HG02623 (cell line): Measurements from ENCODE around the gene NFATC1.

Experiments used
- ATAC-seq: cut with Tn5 transposase; IDR thresholded peaks from one replicate; pipeline ENCODE4 v1.9.1; 2021; ENCODE audit warnings: moderate library complexity; ENCODE audit not compliant: unreplicated experiment

Gene NFATC1

DNA sequence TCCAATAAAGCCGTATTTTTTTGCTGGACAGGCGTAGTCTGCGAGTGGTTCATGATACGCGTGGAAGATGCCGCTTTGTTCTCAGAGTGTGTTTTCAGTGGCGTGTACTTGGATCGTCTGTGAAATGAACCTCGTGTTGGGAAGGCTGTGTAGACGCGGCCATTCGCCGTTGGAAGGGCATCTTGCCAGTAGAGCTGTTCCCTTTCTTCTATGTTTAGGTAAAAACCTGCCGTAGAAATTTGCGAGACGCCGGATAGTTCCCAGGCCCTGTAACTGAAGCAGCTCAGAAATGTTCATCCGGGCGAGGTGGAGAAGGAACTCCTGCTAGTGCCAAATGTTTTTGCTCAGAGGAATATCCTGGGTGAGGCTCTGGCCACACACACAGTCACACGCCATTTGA lies 133.6 kb downstream of the NFATC1 start:
- ATAC-seq: no peak

DNA sequence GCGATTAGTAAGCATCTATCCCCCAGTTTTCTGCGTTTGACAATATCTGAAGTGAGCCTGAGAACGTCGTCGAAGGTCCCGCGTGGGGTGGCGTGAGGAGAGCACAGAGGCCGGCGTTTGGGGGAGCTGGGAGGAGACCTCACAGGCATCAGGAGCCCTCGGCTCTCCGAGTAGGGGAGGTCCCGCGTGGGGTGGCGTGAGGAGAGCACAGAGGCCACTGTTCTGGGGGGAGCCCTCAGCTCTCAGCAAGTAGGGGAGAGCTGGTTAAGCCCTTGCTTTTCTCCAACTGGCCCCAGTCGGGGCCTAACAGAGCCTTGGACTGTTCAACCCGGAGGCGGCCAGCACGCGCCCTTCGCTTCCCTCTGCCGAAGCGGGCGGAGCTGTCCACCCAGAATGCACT lies 134.3 kb downstream of the NFATC1 start:
- no peak for ATAC-seq

- no peak for ATAC-seq
Observed at GRCh38 chr18:79530821-79531220, 135.1 kb downstream of the NFATC1 start.

GRCh38 chr18:79531386-79531785 lies 135.7 kb downstream of the NFATC1 start:
- no peak for ATAC-seq

GRCh38 chr18:79531926-79532312 lies 136.2 kb downstream of the NFATC1 start:
- no peak for ATAC-seq

DNA sequence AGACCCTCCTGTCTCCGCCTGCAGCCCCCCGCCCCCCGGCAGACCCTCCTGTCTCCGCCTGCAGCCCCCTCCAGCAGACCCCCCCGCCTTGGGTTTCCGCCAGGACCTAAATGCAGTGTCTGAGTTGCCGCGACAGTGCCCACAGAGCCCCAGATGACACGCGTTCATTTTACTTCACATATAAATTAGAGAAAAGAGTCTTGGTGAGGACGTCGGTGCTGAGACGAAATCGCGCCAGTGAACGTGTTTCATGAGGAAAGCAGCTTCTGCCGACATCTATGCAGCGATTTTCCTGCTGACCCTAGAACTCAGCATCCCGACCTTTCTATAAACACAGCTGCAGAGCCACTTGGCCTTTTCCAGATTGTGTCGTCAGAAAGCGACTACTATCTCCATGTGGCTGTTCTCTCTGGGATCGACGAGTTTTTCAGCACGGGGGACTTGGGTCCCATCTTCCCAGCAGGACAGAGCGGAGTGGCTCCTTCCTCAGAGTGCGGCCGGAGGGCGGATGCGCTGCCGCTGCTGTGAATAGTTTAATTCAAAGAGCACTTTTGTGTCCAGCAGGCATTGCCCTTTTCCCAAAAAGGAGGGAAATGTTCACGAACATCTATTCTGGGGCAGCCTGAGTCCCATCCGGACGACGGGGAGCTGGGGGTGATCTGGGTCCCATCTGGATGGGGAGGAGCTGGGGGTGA lies 136.7 kb downstream of the NFATC1 start:
- no peak for ATAC-seq

DNA sequence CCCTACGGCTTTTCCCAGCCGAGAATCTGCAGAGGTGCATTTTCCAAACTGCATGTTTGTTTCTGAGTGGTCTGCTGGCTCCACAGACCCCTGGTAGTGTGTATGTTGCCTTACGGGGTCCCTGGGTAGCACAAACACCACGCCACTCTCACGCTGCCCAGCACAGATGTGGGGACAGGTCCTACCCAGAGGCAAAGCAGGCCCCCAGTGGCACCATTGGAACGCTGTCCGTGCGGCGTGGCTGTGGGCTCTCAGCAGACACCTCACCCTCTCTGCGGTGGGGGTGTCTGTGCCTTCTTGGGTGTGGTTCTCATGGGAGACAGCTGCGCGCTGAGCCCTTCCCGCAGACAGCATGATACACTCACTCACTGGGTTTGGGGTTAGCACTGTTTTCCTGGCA lies 137.4 kb downstream of the NFATC1 start:
- ATAC-seq: no peak

GRCh38 chr18:79533591-79533990 lies 137.9 kb downstream of the NFATC1 start:
- no peak for ATAC-seq

DNA sequence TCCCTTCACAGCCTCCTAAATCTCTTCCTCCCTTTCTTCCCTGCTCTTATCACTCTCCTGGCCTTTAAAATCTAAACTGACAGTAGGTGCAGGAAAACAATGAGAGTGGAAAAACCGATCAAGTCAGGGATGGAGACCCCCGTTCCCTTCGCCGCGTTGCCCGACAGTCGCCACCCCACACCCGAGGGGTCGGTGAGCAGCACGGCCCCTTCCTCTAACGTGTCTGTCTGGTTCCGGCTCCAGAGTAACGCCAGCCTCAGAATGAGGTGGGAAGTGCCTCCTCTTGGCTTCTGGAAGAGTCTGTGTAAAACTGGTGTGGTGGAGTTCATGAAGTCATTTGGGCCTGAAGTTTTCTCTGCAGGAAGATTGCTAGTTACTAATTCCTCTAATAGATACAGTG lies 138.6 kb downstream of the NFATC1 start:
- no peak for ATAC-seq

DNA sequence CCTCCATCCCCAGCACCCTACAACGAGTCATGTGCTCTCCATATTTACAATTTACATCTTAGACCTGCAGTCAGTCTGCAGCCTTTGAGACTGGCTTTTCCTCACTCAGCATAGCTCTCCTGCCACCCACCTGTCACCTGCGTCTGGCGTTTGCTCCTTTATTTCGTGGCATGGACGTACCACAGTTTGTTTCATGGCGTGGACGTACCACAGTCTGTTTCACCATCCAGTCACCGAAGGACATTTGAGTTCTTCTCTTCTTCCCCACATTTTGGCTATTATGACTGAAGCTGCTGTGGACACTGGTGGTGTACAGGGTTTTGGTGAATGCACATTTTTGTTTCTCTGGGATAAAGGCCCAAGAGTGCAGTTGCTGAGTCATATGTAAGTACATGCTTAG lies 142.0 kb downstream of the NFATC1 start:
- no peak for ATAC-seq

GRCh38 chr18:79538635-79539034 lies 142.9 kb downstream of the NFATC1 start:
- no peak for ATAC-seq

DNA sequence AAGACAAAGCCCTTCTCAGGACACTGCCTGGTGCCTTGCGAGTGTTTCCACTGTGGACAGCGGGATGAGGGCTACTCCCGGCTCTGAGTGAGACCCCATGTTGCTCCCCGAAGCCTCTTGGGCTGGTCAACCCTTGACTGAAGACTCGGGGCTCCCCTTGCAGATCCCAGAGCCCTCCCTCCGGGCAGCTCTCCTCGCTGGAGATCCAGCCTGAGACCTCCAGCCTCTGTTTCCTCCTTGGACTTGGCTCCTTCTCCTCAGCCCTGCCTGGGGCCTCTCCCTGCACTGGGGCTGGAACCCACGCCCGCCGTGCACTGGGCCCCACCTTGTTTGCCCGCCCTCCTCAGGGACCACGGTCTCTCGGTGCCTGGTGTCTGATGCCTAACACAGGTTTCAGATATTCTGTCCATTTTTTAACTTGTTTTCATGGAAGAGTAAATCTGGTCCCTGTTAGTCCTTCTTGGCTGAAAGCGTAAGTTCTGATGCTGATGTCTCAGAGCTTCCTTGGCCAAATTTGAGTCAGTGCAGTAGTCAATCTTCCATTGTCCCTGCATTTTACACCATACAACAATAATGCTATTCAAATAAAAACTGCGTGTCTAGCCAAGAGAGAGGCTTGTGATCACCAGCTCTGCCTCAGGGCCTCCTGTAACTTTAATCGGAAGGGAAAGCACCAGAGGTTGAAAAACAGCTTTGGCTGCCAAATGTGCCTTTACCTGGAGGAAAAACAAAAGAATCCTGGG lies 144.6 kb downstream of the NFATC1 start:
- no peak for ATAC-seq

DNA sequence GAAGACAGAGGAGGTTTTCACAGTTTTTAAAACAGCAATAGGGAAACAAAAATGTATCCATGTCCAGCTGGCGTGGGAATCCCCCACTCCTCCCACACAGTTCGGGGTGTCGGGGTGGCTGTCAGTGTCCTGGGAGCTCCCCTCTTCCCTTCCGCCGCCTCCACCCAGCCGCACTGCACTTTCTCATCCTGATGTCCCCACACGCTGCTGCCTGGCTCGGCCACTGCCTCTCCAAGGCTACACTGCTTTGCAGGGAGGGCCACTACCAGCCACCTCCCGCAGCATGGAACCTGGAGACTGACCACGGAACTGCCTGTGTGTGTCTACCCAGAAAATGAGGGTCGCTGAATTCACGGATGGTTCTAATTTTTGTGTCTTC lies 145.2 kb downstream of the NFATC1 start:
- ATAC-seq: no peak

DNA sequence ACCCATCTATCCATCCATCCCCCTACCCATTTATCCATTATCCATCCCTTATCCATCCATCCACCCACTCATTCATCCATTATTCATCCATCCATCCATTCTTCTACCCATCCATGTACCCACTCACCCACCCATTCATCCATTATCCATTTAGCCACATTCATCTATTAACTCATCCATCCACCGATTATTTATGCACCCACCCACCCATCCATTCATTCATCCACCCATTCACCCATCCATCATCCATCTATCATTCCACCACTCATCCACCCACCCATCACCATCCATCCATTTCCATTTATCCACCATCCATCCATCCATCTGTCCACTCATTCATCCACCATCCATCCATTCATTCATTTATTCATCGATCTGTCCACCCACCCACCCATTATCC lies 146.5 kb downstream of the NFATC1 start:
- ATAC-seq: no peak

- ATAC-seq: no peak
Observed at GRCh38 chr18:79542876-79543750, 147.4 kb downstream of the NFATC1 start.

DNA sequence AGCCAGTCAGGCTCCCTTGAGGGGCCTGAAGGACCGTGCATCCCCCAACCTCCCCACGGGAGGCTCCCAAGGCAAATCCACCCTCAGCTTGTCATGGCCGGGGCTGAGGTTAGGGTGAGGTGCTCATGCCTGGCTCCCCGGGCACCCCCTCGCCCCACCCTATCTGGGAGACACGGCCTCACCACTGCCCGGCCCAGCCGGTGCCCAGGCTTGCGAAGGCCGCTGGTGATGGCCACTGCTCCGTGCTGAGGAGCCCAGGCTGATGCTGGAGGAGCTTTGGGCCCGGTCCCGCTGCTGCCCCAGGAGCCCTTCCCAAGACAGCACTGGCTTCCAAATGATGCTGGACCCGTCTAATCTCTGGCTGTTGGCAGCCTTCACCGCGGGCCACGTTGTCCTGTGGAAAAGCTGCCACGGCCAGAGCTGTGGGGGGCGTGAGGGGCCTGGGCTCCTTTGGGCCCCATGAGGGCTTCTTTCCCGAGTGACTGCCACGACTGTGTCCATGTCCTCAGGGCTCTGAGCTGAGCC lies 148.2 kb downstream of the NFATC1 start:
- ATAC-seq: no peak

DNA sequence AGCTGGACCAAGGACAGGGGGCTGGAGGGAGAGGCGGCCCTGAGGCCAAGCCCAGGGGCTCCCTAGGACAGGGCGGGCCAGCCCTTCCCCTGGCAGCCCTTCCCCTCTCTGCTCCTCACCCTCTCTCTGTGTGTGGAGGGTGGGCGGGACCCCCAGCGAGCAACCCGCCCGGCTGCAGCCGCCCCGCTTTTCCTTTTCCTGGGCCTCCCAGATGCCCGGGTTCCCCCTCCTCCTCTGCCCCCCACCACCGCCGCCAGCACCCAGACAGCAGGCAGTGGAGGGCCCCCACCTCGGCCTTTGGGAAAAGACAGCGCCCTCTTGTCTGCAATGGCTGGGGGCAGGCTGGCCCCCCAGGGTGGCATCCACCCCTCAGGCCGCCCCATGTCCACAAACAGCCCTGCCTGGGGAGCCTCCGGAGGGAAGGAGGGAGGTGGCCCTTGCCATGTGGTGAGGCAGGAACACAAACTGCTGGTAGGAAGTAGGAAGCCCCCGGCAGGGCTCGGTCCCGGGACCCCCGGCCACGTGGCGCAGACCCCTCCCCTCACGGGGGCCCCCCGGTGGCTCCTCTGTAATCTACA lies 148.7 kb downstream of the NFATC1 start:
- no peak for ATAC-seq

DNA sequence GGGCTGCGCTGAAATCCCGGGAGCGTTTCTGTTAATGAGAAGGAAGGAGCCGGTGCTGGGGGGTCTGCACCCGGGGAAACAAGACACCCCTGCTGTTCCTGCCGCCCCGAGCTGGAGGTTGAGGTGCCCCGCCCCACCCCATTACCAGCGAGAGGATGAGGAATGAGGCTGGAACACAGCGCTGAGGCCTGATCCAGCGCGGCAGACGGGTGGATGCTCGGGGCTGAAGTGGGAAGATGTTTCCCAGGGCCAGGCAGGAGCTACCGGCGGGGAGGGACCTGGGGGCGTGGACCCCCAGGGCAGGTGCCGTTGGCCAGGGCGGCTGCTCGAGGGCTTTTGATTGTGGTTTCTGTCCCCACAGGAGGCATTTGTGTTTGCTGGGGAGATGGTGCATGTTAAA lies 149.5 kb downstream of the NFATC1 start:
- no peak for ATAC-seq

DNA sequence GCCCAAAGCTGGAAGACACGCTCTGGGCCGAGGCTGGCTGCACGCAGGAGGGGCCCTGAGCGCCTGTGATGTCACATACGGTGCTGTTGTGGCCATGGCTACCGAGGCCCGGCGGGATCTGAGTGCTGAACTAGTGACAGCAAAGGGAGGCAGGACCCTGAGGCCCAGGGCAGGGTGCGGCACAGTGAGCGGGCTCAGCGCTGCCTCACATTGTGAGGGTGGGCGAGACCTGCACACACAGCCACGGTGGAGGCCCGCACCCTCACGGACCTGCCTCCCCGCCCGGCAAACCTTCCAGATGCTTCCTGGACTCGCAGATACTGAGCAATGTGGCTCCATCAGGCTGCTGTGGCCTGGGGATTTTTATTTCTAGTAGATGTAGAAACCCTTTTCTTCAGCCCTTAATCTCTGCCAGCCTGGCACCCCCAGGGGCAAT lies 150.0 kb downstream of the NFATC1 start:
- ATAC-seq: no peak

GRCh38 chr18:79546781-79547272 lies 151.1 kb downstream of the NFATC1 start:
- ATAC-seq: no peak
